Karpas-422 (cell line): Measurements from ENCODE around the gene FBXO22. TPM values are rescaled to one million over a fixed set of nuclear protein-coding genes. Genes with fewer than 3 reads are reported as not detected.
A peak's percentile ranks its signal among the peaks of the same experiment; 100 is the strongest.

Experiments used
- DNase-seq: peaks from one replicate; pipeline ENCODE4 v3.0.0-alpha.2; 2015
- H2AFZ ChIP-seq: fragments of 200-600 bp; sonication (generic); 2 replicates; pipeline ENCODE4 v1.6.1; 2014; ENCODE audit warnings: antibody characterized with exemption, low read length, mixed read lengths
- H3K27ac ChIP-seq: fragments of 200-600 bp; sonication (generic); 2 replicates; pipeline ENCODE4 v1.5.1; 2014; ENCODE audit warnings: mild to moderate bottlenecking, low read length, moderate library complexity
- H3K27me3 ChIP-seq: fragments of 200-600 bp; sonication (generic); 2 replicates; pipeline ENCODE4 v1.6.1; 2014; ENCODE audit warnings: low read length, mixed read lengths
- H3K36me3 ChIP-seq: fragments of 200-600 bp; sonication (generic); 2 replicates; pipeline ENCODE4 v1.6.1; 2014; ENCODE audit warnings: low read length, mixed read lengths; ENCODE audit not compliant: insufficient read depth
- H3K4me1 ChIP-seq: fragments of 200-600 bp; sonication (generic); 2 replicates; pipeline ENCODE4 v1.6.1; 2014; ENCODE audit warnings: mild to moderate bottlenecking, low read length, mixed read lengths
- H3K4me2 ChIP-seq: fragments of 200-600 bp; sonication (generic); 2 replicates; pipeline ENCODE4 v1.6.1; 2014; ENCODE audit warnings: low read length, low read depth, mild to moderate bottlenecking; ENCODE audit not compliant: poor library complexity, severe bottlenecking
- H3K4me3 ChIP-seq: fragments of 200-600 bp; sonication (generic); 2 replicates; pipeline ENCODE4 v1.5.1; 2014; ENCODE audit warnings: mild to moderate bottlenecking, antibody characterized with exemption, low read length, mixed read lengths
- H3K79me2 ChIP-seq: fragments of 200-600 bp; sonication (generic); 2 replicates; pipeline ENCODE4 v1.6.1; 2014; ENCODE audit warnings: mild to moderate bottlenecking, low read length, mixed read lengths
- H3K9ac ChIP-seq: fragments of 200-600 bp; sonication (generic); 2 replicates; pipeline ENCODE4 v1.6.0; 2014; ENCODE audit warnings: low read length
- H3K9me2 ChIP-seq: fragments of 200-600 bp; sonication (generic), shearing (Covaris generic); replicated peaks from 2 replicates; pipeline ENCODE4 v1.6.0; 2014; ENCODE audit warnings: mild to moderate bottlenecking, low read length, moderate library complexity; ENCODE audit not compliant: insufficient read depth
- H3K9me3 ChIP-seq: fragments of 300-700, 200-600 bp; sonication (generic); 2 replicates; pipeline ENCODE4 v1.6.1; 2014; ENCODE audit warnings: low read length, mixed read lengths
- H4K20me1 ChIP-seq: fragments of 200-600 bp; sonication (generic); 2 replicates; pipeline ENCODE4 v1.6.1; 2014; ENCODE audit warnings: mild to moderate bottlenecking, antibody characterized with exemption, low read length, low read depth; ENCODE audit not compliant: insufficient read depth
- total RNA-seq: library from RNA; depleted of rRNA; stranded (reverse); fragments of >200 nt; shearing (Covaris generic); gene quantifications from 2 replicates; pipeline ENCODE4 v1.2.3, GENCODE V29; 2014; ENCODE audit warnings: low replicate concordance

FBXO22 gene
- total RNA-seq, 1 experiment from 2014 or later, result 30.1 TPM

GRCh38 chr15:75921732-75922703, 18.3 kb downstream of the FBXO22 start:
- H3K9me3 ChIP-seq, result no peaks in the 10 kb centered on the region
- peaks cover 27% of the 10 kb centered on the region; the same call in 1 of the 2 replicates for H3K36me3 ChIP-seq
- H2AFZ ChIP-seq, result no peak overlapping the region
- peaks cover 14% of the 10 kb centered on the region; the same call in 1 of the 2 replicates for H4K20me1 ChIP-seq
- H3K9ac ChIP-seq, result no peak overlapping the region
- no peaks in the 10 kb centered on the region for H3K27me3 ChIP-seq
- peaks cover 81% of the 10 kb centered on the region for H3K79me2 ChIP-seq
- H3K9me2 ChIP-seq, result no peaks in the 10 kb centered on the region
- H3K4me3 ChIP-seq, result no peak overlapping the region
- peak; percentile 69 for DNase-seq
- H3K4me1 ChIP-seq, result peaks cover 48% of the 10 kb centered on the region
- no peak overlapping the region for H3K27ac ChIP-seq
- H3K4me2 ChIP-seq, result no peak overlapping the region

- Histone ChIP-seq H3K4me1 (peaks cover 58% of the 10 kb centered on the region), H3K79me2 (peaks cover 71% of the 10 kb centered on the region), H3K9me3 (no peaks in the 10 kb centered on the region), H3K9me2 (no peaks in the 10 kb centered on the region), H3K4me3 (no peak overlapping the region), H3K27ac (no peak overlapping the region), H4K20me1 (peaks cover 14% of the 10 kb centered on the region; the same call in 1 of the 2 replicates), H3K4me2 (no peak overlapping the region), H3K36me3 (peaks cover 13% of the 10 kb centered on the region; the same call in 1 of the 2 replicates), H3K27me3 (no peaks in the 10 kb centered on the region), H3K9ac (no peak overlapping the region), H2AFZ (no peak overlapping the region)
- DNase-seq, result no peak
These were observed 20.1 kb downstream of the FBXO22 start for GRCh38 chr15:75923756-75924155.

GRCh38 chr15:75924576-75924975, 20.9 kb downstream of the FBXO22 start:
- no peak for DNase-seq
- Histone ChIP-seq H3K9me3 (no peaks in the 10 kb centered on the region), H4K20me1 (peaks cover 14% of the 10 kb centered on the region; the same call in 1 of the 2 replicates), H3K36me3 (peaks cover 8% of the 10 kb centered on the region; the same call in 1 of the 2 replicates), H3K27ac (no peak overlapping the region), H3K4me1 (peaks cover 58% of the 10 kb centered on the region), H3K27me3 (no peaks in the 10 kb centered on the region), H3K79me2 (peaks cover 67% of the 10 kb centered on the region), H3K9me2 (no peaks in the 10 kb centered on the region), H2AFZ (no peak overlapping the region), H3K9ac (no peak overlapping the region), H3K4me3 (no peak overlapping the region), H3K4me2 (no peak overlapping the region)

GRCh38 chr15:75925440-75925839, 21.8 kb downstream of the FBXO22 start:
- Histone ChIP-seq H3K27ac (no peak overlapping the region), H3K4me3 (no peak overlapping the region), H3K9me2 (no peaks in the 10 kb centered on the region), H3K4me2 (no peak overlapping the region), H3K4me1 (peaks cover 58% of the 10 kb centered on the region), H3K27me3 (no peaks in the 10 kb centered on the region), H3K36me3 (peaks cover 11% of the 10 kb centered on the region; the same call in 1 of the 2 replicates), H2AFZ (no peak overlapping the region), H3K9ac (no peak overlapping the region), H3K9me3 (no peaks in the 10 kb centered on the region), H4K20me1 (peaks cover 14% of the 10 kb centered on the region; the same call in 1 of the 2 replicates), H3K79me2 (peaks cover 59% of the 10 kb centered on the region)
- DNase-seq, result peak; percentile 70

- Histone ChIP-seq H3K4me3 (no peak overlapping the region), H2AFZ (no peak overlapping the region), H3K9ac (no peak overlapping the region), H3K9me3 (no peaks in the 10 kb centered on the region), H3K36me3 (peaks cover 11% of the 10 kb centered on the region; the same call in 1 of the 2 replicates), H3K4me2 (peak overlapping the region; percentile 48), H3K27me3 (no peaks in the 10 kb centered on the region), H4K20me1 (peaks cover 14% of the 10 kb centered on the region; the same call in 1 of the 2 replicates), H3K4me1 (peaks cover 58% of the 10 kb centered on the region), H3K27ac (peak overlapping the region; percentile 54; the same call in 1 of the 2 replicates), H3K79me2 (peaks cover 53% of the 10 kb centered on the region), H3K9me2 (no peaks in the 10 kb centered on the region)
- no peak for DNase-seq
These were observed 23.3 kb downstream of the FBXO22 start for GRCh38 chr15:75926931-75927330.

GRCh38 chr15:75927601-75928000, 23.9 kb downstream of the FBXO22 start:
- Histone ChIP-seq H3K4me3 (no peak overlapping the region), H3K9me3 (no peaks in the 10 kb centered on the region), H3K36me3 (peaks cover 14% of the 10 kb centered on the region; the same call in 1 of the 2 replicates), H3K4me1 (peaks cover 52% of the 10 kb centered on the region), H3K27me3 (no peaks in the 10 kb centered on the region), H3K9me2 (no peaks in the 10 kb centered on the region), H4K20me1 (peaks cover 14% of the 10 kb centered on the region; the same call in 1 of the 2 replicates), H3K4me2 (peak overlapping the region; percentile 48), H2AFZ (no peak overlapping the region), H3K79me2 (peaks cover 46% of the 10 kb centered on the region), H3K9ac (no peak overlapping the region), H3K27ac (peak overlapping the region; percentile 54)
- no peak for DNase-seq

GRCh38 chr15:75928680-75929608, 25.3 kb downstream of the FBXO22 start:
- no peaks in the 10 kb centered on the region for H3K27me3 ChIP-seq
- H3K9me3 ChIP-seq, result no peaks in the 10 kb centered on the region
- no peak overlapping the region for H3K27ac ChIP-seq
- H2AFZ ChIP-seq, result no peak overlapping the region
- no peak overlapping the region for H3K4me3 ChIP-seq
- peaks cover 33% of the 10 kb centered on the region for H3K79me2 ChIP-seq
- H4K20me1 ChIP-seq, result peaks cover 14% of the 10 kb centered on the region; the same call in 1 of the 2 replicates
- no peak overlapping the region for H3K9ac ChIP-seq
- peaks cover 16% of the 10 kb centered on the region for H3K36me3 ChIP-seq
- H3K4me1 ChIP-seq, result peaks cover 41% of the 10 kb centered on the region
- no peaks in the 10 kb centered on the region for H3K9me2 ChIP-seq
- no peak overlapping the region for H3K4me2 ChIP-seq
- DNase-seq, result peak; percentile 78
